Neutrophil (primary cell): Measurements from ENCODE around the gene MAP1LC3B.

Experiments
- H3K27ac ChIP-seq: fragments of 200-600 bp; sonication (generic); 2 replicates; pipeline ENCODE4 v1.5.1; 2016; ENCODE audit warnings: mild to moderate bottlenecking, moderate library complexity
- H3K27me3 ChIP-seq: fragments of 200-600 bp; sonication (generic); 2 replicates; pipeline ENCODE4 v1.6.0; 2016; ENCODE audit warnings: mild to moderate bottlenecking
- H3K36me3 ChIP-seq: fragments of 200-600 bp; sonication (generic); 2 replicates; pipeline ENCODE4 v1.5.1; 2017
- H3K4me1 ChIP-seq, 2 experiments: fragments of 200-600 bp in 1 of 2; sonication (generic) in 1 of 2; 1 replicate in 1 of 2; 2 replicates in 1 of 2; pipeline versions ENCODE4 v1.5.1 to v1.6.1; 2013 to 2016; ENCODE audit warnings: low read depth in 1 of 2, low read length in 1 of 2, mild to moderate bottlenecking in 1 of 2, moderate library complexity in 1 of 2; ENCODE audit not compliant: control insufficient read depth in 1 of 2, insufficient read depth in 1 of 2
- H3K4me3 ChIP-seq, 2 experiments: fragments of 200-600 bp in 1 of 2; sonication (generic) in 1 of 2; 1 replicate in 1 of 2; 2 replicates in 1 of 2; pipeline ENCODE4 v1.5.1; 2013 to 2016; ENCODE audit warnings: low read depth in 1 of 2, low read length in 1 of 2, mild to moderate bottlenecking in 1 of 2, moderate library complexity in 1 of 2
- H3K9me3 ChIP-seq: fragments of 200-600 bp; sonication (generic); 2 replicates; pipeline ENCODE4 v1.5.1; 2016
- TF ChIP-seq, protein P1 (sequence below): fragments of 200-600 bp; sonication (generic); IDR thresholded peaks from 2 replicates; pipeline ENCODE4 v1.5.1; 2016; ENCODE audit warnings: antibody characterized with exemption

Gene MAP1LC3B

GRCh38 chr16:87391950-87392820 lies at the start of gene MAP1LC3B:
TSS of gene MAP1LC3B (plus strand) at chr16:87392336. CDS start at chr16:87392428, 92 bp downstream.
- Histone ChIP-seq H3K9me3 (no peaks in the 10 kb centered on the region), H3K4me1 (peaks cover 55 to 57% of the 10 kb centered on the region in 2 experiments), H3K27me3 (no peaks in the 10 kb centered on the region), H3K36me3 (peaks cover 15% of the 10 kb centered on the region), H3K4me3 (peak within 1 kb of the TSS; percentile 78 to 84), H3K27ac (peak within 1 kb of the TSS; percentile 93)
- TF ChIP-seq, protein P1, sequence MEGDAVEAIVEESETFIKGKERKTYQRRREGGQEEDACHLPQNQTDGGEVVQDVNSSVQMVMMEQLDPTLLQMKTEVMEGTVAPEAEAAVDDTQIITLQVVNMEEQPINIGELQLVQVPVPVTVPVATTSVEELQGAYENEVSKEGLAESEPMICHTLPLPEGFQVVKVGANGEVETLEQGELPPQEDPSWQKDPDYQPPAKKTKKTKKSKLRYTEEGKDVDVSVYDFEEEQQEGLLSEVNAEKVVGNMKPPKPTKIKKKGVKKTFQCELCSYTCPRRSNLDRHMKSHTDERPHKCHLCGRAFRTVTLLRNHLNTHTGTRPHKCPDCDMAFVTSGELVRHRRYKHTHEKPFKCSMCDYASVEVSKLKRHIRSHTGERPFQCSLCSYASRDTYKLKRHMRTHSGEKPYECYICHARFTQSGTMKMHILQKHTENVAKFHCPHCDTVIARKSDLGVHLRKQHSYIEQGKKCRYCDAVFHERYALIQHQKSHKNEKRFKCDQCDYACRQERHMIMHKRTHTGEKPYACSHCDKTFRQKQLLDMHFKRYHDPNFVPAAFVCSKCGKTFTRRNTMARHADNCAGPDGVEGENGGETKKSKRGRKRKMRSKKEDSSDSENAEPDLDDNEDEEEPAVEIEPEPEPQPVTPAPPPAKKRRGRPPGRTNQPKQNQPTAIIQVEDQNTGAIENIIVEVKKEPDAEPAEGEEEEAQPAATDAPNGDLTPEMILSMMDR = peak; percentile 27

- Histone ChIP-seq H3K27me3 (no peaks in the 10 kb centered on the region), H3K36me3 (peaks cover 8% of the 10 kb centered on the region), H3K4me1 (no peaks in the 10 kb centered on the region), H3K27ac (no peak overlapping the region), H3K4me3 (no peak overlapping the region), H3K9me3 (no peaks in the 10 kb centered on the region)
- TF ChIP-seq, protein P1 = no peak
These were observed 49.6 kb upstream of the MAP1LC3B start for GRCh38 chr16:87342504-87342903.

- TF ChIP-seq, protein P1 = no peak
- H3K36me3 ChIP-seq = peaks cover 8% of the 10 kb centered on the region
- H3K27ac ChIP-seq = no peak overlapping the region
- no peaks in the 10 kb centered on the region for H3K27me3 ChIP-seq
- H3K9me3 ChIP-seq = no peaks in the 10 kb centered on the region
- no peaks in the 10 kb centered on the region for H3K4me1 ChIP-seq
- no peak overlapping the region for H3K4me3 ChIP-seq
These were observed 49.0 kb upstream of the MAP1LC3B start for GRCh38 chr16:87342978-87343752.

- Histone ChIP-seq H3K9me3 (no peaks in the 10 kb centered on the region), H3K27ac (no peak overlapping the region), H3K4me1 (no peaks in the 10 kb centered on the region), H3K4me3 (no peak overlapping the region), H3K27me3 (no peaks in the 10 kb centered on the region), H3K36me3 (peaks cover 8% of the 10 kb centered on the region)
- TF ChIP-seq, protein P1 = no peak
These were observed 48.4 kb upstream of the MAP1LC3B start for GRCh38 chr16:87343753-87344050.

- no peak overlapping the region for H3K27ac ChIP-seq
- no peak overlapping the region for H3K4me3 ChIP-seq
- no peaks in the 10 kb centered on the region for H3K4me1 ChIP-seq
- no peaks in the 10 kb centered on the region for H3K27me3 ChIP-seq
- H3K9me3 ChIP-seq = no peaks in the 10 kb centered on the region
- TF ChIP-seq, protein P1 = no peak
- H3K36me3 ChIP-seq = peaks cover 8% of the 10 kb centered on the region
These were observed 47.8 kb upstream of the MAP1LC3B start for GRCh38 chr16:87344165-87344930.
